MM.1S (cell line): ENCODE measurements around the gene BRS3.

Source experiments
- CTCF ChIP-seq: fragments of 300-600 bp; sonication (generic); IDR thresholded peaks from 2 replicates; pipeline ENCODE4 v1.5.1; 2016; ENCODE audit warnings: antibody characterized with exemption, low read length, mixed read lengths
- EZH2 ChIP-seq: fragments of 300-600 bp; sonication (generic); optimal IDR thresholded peaks from 2 replicates; pipeline ENCODE3; 2017; ENCODE audit warnings: low read depth, mild to moderate bottlenecking, antibody characterized with exemption, low read length, mixed read lengths

GRCh38 chrX:136495043-136495442 lies 7.3 kb downstream of the BRS3 start:
- TF ChIP-seq CTCF: no peak
- no peak for TF ChIP-seq EZH2
